H9 (cell line): ENCODE data around the gene CD164. TPM values are rescaled to one million over a fixed set of nuclear protein-coding genes. Genes with fewer than 3 reads are reported as not detected.

Source experiments
- DNase-seq: peaks from one replicate; pipeline ENCODE4 v3.0.0-alpha.2; 2017
- H2AFZ ChIP-seq: one replicate; pipeline ENCODE4 v1.6.1; 2013; ENCODE audit warnings: mild to moderate bottlenecking, low read length, control low read depth, moderate library complexity
- H2AK5ac ChIP-seq: 2 replicates; pipeline ENCODE4 v1.6.1; 2013; ENCODE audit warnings: low read length, control low read depth, mixed read lengths; ENCODE audit not compliant: insufficient read length
- H2BK120ac ChIP-seq: one replicate; pipeline ENCODE4 v1.6.1; 2013; ENCODE audit warnings: low read depth, mild to moderate bottlenecking, low read length, control low read depth, inconsistent platforms; ENCODE audit not compliant: poor library complexity, severe bottlenecking
- H2BK12ac ChIP-seq: 2 replicates; pipeline ENCODE4 v1.6.1; 2013; ENCODE audit warnings: low read length, control low read depth, mixed read lengths, low read depth; ENCODE audit not compliant: insufficient read length
- H2BK15ac ChIP-seq: 2 replicates; pipeline ENCODE4 v1.6.1; 2013; ENCODE audit warnings: low read depth, low read length, control low read depth
- H2BK20ac ChIP-seq: one replicate; pipeline ENCODE4 v1.6.1; 2013; ENCODE audit warnings: low read depth, mild to moderate bottlenecking, low read length, control low read depth, inconsistent platforms; ENCODE audit not compliant: poor library complexity, severe bottlenecking
- H2BK5ac ChIP-seq: 2 replicates; pipeline ENCODE4 v1.6.1; 2013; ENCODE audit warnings: low read length, control low read depth, mixed read lengths; ENCODE audit not compliant: insufficient read length
- H3K14ac ChIP-seq: 2 replicates; pipeline ENCODE4 v1.6.1; 2013; ENCODE audit warnings: low read length, control low read depth; ENCODE audit not compliant: insufficient read depth
- H3K18ac ChIP-seq: 2 replicates; pipeline ENCODE4 v1.6.1; 2013; ENCODE audit warnings: low read depth, mild to moderate bottlenecking, mixed read lengths, low read length, control low read depth; ENCODE audit not compliant: insufficient read length
- H3K23ac ChIP-seq: 2 replicates; pipeline ENCODE4 v1.6.1; 2013; ENCODE audit warnings: low read length, control low read depth, mixed read lengths, low read depth; ENCODE audit not compliant: insufficient read length
- H3K23me2 ChIP-seq: 2 replicates; pipeline ENCODE4 v1.6.1; 2013; ENCODE audit warnings: low read depth, mild to moderate bottlenecking, mixed read lengths, low read length, control low read depth; ENCODE audit not compliant: insufficient read length, poor library complexity, severe bottlenecking
- H3K27ac ChIP-seq: 2 replicates; pipeline ENCODE4 v1.5.1; 2013; ENCODE audit warnings: low read length, control low read depth, mixed read lengths, low read depth; ENCODE audit not compliant: insufficient read length
- H3K27me3 ChIP-seq: 2 replicates; pipeline ENCODE4 v1.6.1; 2013; ENCODE audit warnings: low read length, control low read depth, inconsistent platforms; ENCODE audit not compliant: insufficient read depth
- H3K4ac ChIP-seq: 2 replicates; pipeline ENCODE4 v1.6.1; 2013; ENCODE audit warnings: low read depth, mild to moderate bottlenecking, control low read depth, inconsistent platforms, low read length, moderate library complexity
- H3K4me1 ChIP-seq: 2 replicates; pipeline ENCODE4 v1.6.1; 2013; ENCODE audit warnings: low read length, control low read depth, inconsistent platforms; ENCODE audit not compliant: insufficient read depth
- H3K4me2 ChIP-seq: 2 replicates; pipeline ENCODE4 v1.6.1; 2013; ENCODE audit warnings: low read length, control low read depth, mixed read lengths; ENCODE audit not compliant: insufficient read length, insufficient read depth
- H3K56ac ChIP-seq: 2 replicates; pipeline ENCODE4 v1.6.1; 2013; ENCODE audit warnings: low read depth, mild to moderate bottlenecking, mixed read lengths, low read length, control low read depth; ENCODE audit not compliant: insufficient read length
- H3K79me1 ChIP-seq: 2 replicates; pipeline ENCODE4 v1.6.1; 2013; ENCODE audit warnings: low read depth, mild to moderate bottlenecking, moderate library complexity, low read length, control low read depth, inconsistent platforms; ENCODE audit not compliant: insufficient read depth, poor library complexity, severe bottlenecking
- H3K79me2 ChIP-seq: 2 replicates; pipeline ENCODE4 v1.6.1; 2013; ENCODE audit warnings: low read length, control low read depth, inconsistent platforms; ENCODE audit not compliant: insufficient read depth
- H3K9ac ChIP-seq: 2 replicates; pipeline ENCODE4 v1.6.1; 2013; ENCODE audit warnings: low read length, control low read depth, mixed read lengths; ENCODE audit not compliant: insufficient read length; ENCODE audit errors: extremely low read depth
- H3K9me3 ChIP-seq: one replicate; pipeline ENCODE4 v1.6.1; 2013; ENCODE audit warnings: low read depth, low read length, inconsistent platforms; ENCODE audit not compliant: control insufficient read depth
- H3T11ph ChIP-seq: one replicate; pipeline ENCODE4 v1.6.1; 2013; ENCODE audit warnings: mild to moderate bottlenecking, low read length, control low read depth, inconsistent platforms
- H4K20me1 ChIP-seq: one replicate; pipeline ENCODE4 v1.6.1; 2013; ENCODE audit not compliant: control insufficient read depth, insufficient read length, insufficient read depth
- H4K5ac ChIP-seq: 2 replicates; pipeline ENCODE4 v1.6.1; 2013; ENCODE audit warnings: low read depth, mild to moderate bottlenecking, mixed read lengths, low read length, control low read depth; ENCODE audit not compliant: insufficient read length
- H4K8ac ChIP-seq: replicated peaks from 2 replicates; pipeline ENCODE4 v1.6.1; 2013; ENCODE audit warnings: low read length, control low read depth, mixed read lengths, low read depth; ENCODE audit not compliant: insufficient read length
- H4K91ac ChIP-seq: 2 replicates; pipeline ENCODE4 v1.6.1; 2013; ENCODE audit warnings: low read depth, mild to moderate bottlenecking, moderate library complexity, mixed read lengths, low read length, control low read depth; ENCODE audit not compliant: insufficient read length
- H3K27ac Mint-ChIP-seq, 3 experiments: 2 replicates in 2 of 3; 3 replicates in 1 of 3; pipeline ENCODE4 v1.8.0; 2020 to 2021; ENCODE audit warnings: mixed read lengths in 3 of 3, mild to moderate bottlenecking in 1 of 3, moderate library complexity in 1 of 3
- H3K27me3 Mint-ChIP-seq: 2 replicates; pipeline ENCODE4 v1.8.0; 2021; ENCODE audit warnings: low read depth, mild to moderate bottlenecking, moderate library complexity, mixed read lengths
- H3K36me3 Mint-ChIP-seq, 3 experiments: 2 replicates in 2 of 3; 3 replicates in 1 of 3; pipeline ENCODE4 v1.8.0; 2020 to 2021; ENCODE audit warnings: low read depth in 3 of 3, mixed read lengths in 3 of 3; ENCODE audit not compliant: insufficient read depth in 1 of 3
- H3K4me1 Mint-ChIP-seq, 2 experiments: 2 replicates each; pipeline ENCODE4 v1.8.0; 2020; ENCODE audit warnings: mixed read lengths in 2 of 2
- H3K4me3 Mint-ChIP-seq, 2 experiments: 2 replicates in 1 of 2; 3 replicates in 1 of 2; pipeline ENCODE4 v1.8.0; 2020 to 2021; ENCODE audit warnings: mild to moderate bottlenecking in 2 of 2, mixed read lengths in 2 of 2, moderate library complexity in 1 of 2
- H3K9me3 Mint-ChIP-seq, 2 experiments: 2 replicates in 1 of 2; 3 replicates in 1 of 2; pipeline ENCODE4 v1.8.0; 2020; ENCODE audit warnings: mild to moderate bottlenecking in 2 of 2, mixed read lengths in 2 of 2, moderate library complexity in 1 of 2
- CTCF ChIP-seq: fragments of 200-600 bp; sonication (generic); conservative IDR thresholded peaks from 3 replicates; pipeline ENCODE4 v1.8.0; 2021; ENCODE audit warnings: antibody characterized with exemption, mild to moderate bottlenecking
- WGBS: extraction: QIAGEN DNeasy Blood & Tissue Kit; methylation state at CpG from one replicate; pipeline ENCODE4 v1.1.7; 2013; ENCODE audit warnings: missing lambda C conversion rate, low lambda C conversion rate, mixed read lengths; ENCODE audit not compliant: insufficient read length; ENCODE audit errors: extremely low coverage; 5-methylcytosine and 5-hydroxymethylcytosine counted together
- total RNA-seq: library from RNA; stranded (reverse); gene quantifications from 2 replicates; pipeline ENCODE4 v1.2.1, GENCODE V29; 2021

CD164 gene
- total RNA-seq, 1 experiment from 2014 or later = 130 TPM

GRCh38 chr6:109327959-109328358 lies 54.3 kb downstream of the CD164 start:
- no peak overlapping the region for H3K18ac ChIP-seq
- no peak for DNase-seq
- H2BK20ac ChIP-seq = no peak overlapping the region
- no peaks in the 10 kb centered on the region for H3K79me1 ChIP-seq
- no peaks in the 10 kb centered on the region for H4K20me1 ChIP-seq
- H2AFZ ChIP-seq = no peak overlapping the region
- Mint-ChIP-seq H3K9me3 (no peaks in the 10 kb centered on the region), H3K36me3 (no peaks in the 10 kb centered on the region), H3K4me3 (no peak overlapping the region), H3K4me1 (peaks cover 6 to 7% of the 10 kb centered on the region in 2 experiments), H3K27ac (no peak overlapping the region), H3K27me3 (no peaks in the 10 kb centered on the region; the same call in 1 of the 2 replicates)
- H4K8ac ChIP-seq = no peak overlapping the region
- H2AK5ac ChIP-seq = no peak overlapping the region
- no CpG with 5 or more reads among the region's 1 CpG for WGBS
- H3K27ac ChIP-seq = no peak overlapping the region
- no peak overlapping the region for H3K4me2 ChIP-seq
- no peak overlapping the region for H2BK120ac ChIP-seq
- no peak overlapping the region for H2BK5ac ChIP-seq
- H3T11ph ChIP-seq = no peak overlapping the region
- H2BK15ac ChIP-seq = no peak overlapping the region
- no peaks in the 10 kb centered on the region for H3K23me2 ChIP-seq
- TF ChIP-seq CTCF = no peak
- H3K56ac ChIP-seq = no peak overlapping the region
- H3K9ac ChIP-seq = no peak overlapping the region
- H3K4me1 ChIP-seq = no peaks in the 10 kb centered on the region; the same call in 1 of the 2 replicates
- no peak overlapping the region for H3K14ac ChIP-seq
- no peak overlapping the region for H3K23ac ChIP-seq
- no peak overlapping the region for H4K91ac ChIP-seq
- H3K27me3 ChIP-seq = no peaks in the 10 kb centered on the region
- H3K9me3 ChIP-seq = no peaks in the 10 kb centered on the region
- no peak overlapping the region for H2BK12ac ChIP-seq
- H3K79me2 ChIP-seq = no peaks in the 10 kb centered on the region
- H4K5ac ChIP-seq = no peak overlapping the region
- H3K4ac ChIP-seq = no peak overlapping the region
